Keratinocyte (primary cell): ENCODE measurements around the gene PPP2R5C. TPM values are rescaled to one million over a fixed set of nuclear protein-coding genes. Genes with fewer than 3 reads are reported as not detected.

Experiments used
- DNase-seq: peaks from one replicate; pipeline ENCODE4 v3.0.0-alpha.2; 2011; ENCODE audit warnings: low read depth, missing footprints, low spot score
- FAIRE-seq: peaks from 2 replicates; lab custom pipeline; 2011; peaks lifted over from hg19 to GRCh38; lab: Jason Lieb, UNC
- H2AFZ ChIP-seq: 2 replicates; pipeline ENCODE4 v1.6.0; 2012; ENCODE audit warnings: low read length, control low read depth, inconsistent platforms; ENCODE audit not compliant: control insufficient read depth
- H3K27ac ChIP-seq: 2 replicates; pipeline ENCODE4 v1.5.1; 2011; ENCODE audit warnings: low read length; ENCODE audit not compliant: control insufficient read depth, insufficient read depth
- H3K27me3 ChIP-seq: 3 replicates; pipeline ENCODE4 v1.6.0; 2011; ENCODE audit warnings: low read length; ENCODE audit not compliant: control insufficient read depth, insufficient read depth; ENCODE audit errors: extremely low read depth
- H3K36me3 ChIP-seq, 2 experiments: 2 replicates in 1 of 2; 3 replicates in 1 of 2; pipeline ENCODE4 v1.5.1; 2011; ENCODE audit warnings: low read length in 2 of 2, mild to moderate bottlenecking in 1 of 2; ENCODE audit not compliant: control insufficient read depth in 2 of 2, insufficient read depth in 2 of 2; ENCODE audit errors: extremely low read depth in 1 of 2
- H3K4me1 ChIP-seq: 3 replicates; pipeline ENCODE4 v1.5.1; 2011; ENCODE audit warnings: low read length; ENCODE audit not compliant: control insufficient read depth, insufficient read depth; ENCODE audit errors: extremely low read depth
- H3K4me2 ChIP-seq: 3 replicates; pipeline ENCODE4 v1.6.0; 2011; ENCODE audit warnings: low read depth, low read length; ENCODE audit not compliant: control insufficient read depth, insufficient read depth; ENCODE audit errors: extremely low read depth
- H3K4me3 ChIP-seq, 3 experiments: fragments of 200-600 bp in 1 of 3; sonication (generic) in 1 of 3; 2 replicates in 2 of 3; 3 replicates in 1 of 3; pipeline ENCODE4 v1.5.1; 2011 to 2016; ENCODE audit warnings: low read length in 3 of 3, mild to moderate bottlenecking in 3 of 3, control low read depth in 2 of 3, inconsistent platforms in 1 of 3, low read depth in 1 of 3, mixed read lengths in 1 of 3, mixed run types in 1 of 3, moderate library complexity in 1 of 3; ENCODE audit not compliant: control insufficient read depth in 2 of 3, insufficient read depth in 2 of 3; ENCODE audit errors: extremely low read depth in 1 of 3
- H3K79me2 ChIP-seq: 2 replicates; pipeline ENCODE4 v1.6.0; 2012; ENCODE audit warnings: low read length; ENCODE audit not compliant: control insufficient read depth, insufficient read depth
- H3K9ac ChIP-seq: 3 replicates; pipeline ENCODE4 v1.6.0; 2011; ENCODE audit warnings: low read length; ENCODE audit not compliant: control insufficient read depth, insufficient read depth; ENCODE audit errors: extremely low read depth
- H3K9me1 ChIP-seq: 3 replicates; pipeline ENCODE4 v1.6.0; 2011; ENCODE audit warnings: low read length; ENCODE audit not compliant: control insufficient read depth, insufficient read depth; ENCODE audit errors: extremely low read depth
- H3K9me3 ChIP-seq: 2 replicates; pipeline ENCODE4 v1.5.1; 2012; ENCODE audit warnings: low read depth, low read length; ENCODE audit not compliant: control insufficient read depth
- H4K20me1 ChIP-seq: 3 replicates; pipeline ENCODE4 v1.6.0; 2011; ENCODE audit warnings: low read length; ENCODE audit not compliant: control insufficient read depth, insufficient read depth; ENCODE audit errors: extremely low read depth
- CTCF ChIP-seq, 3 experiments: IDR thresholded peaks in 1 of 3; conservative IDR thresholded peaks in 1 of 3; optimal IDR thresholded peaks in 1 of 3; 2 replicates in 2 of 3; 3 replicates in 1 of 3; pipeline versions ENCODE3 to v1.5.1; 2011; ENCODE audit warnings: low read length in 3 of 3, mild to moderate bottlenecking in 3 of 3, moderate library complexity in 2 of 3, control low read depth in 1 of 3, inconsistent platforms in 1 of 3; ENCODE audit not compliant: insufficient read depth in 2 of 3; ENCODE audit errors: extremely low read depth in 1 of 3
- EZH2 ChIP-seq: IDR thresholded peaks from one replicate; pipeline ENCODE4 v1.6.1; 2012; ENCODE audit warnings: inconsistent platforms, mild to moderate bottlenecking, low read length, moderate library complexity
- dilution Hi-C: fragments of 300-500 bp; cut with MboI; formaldehyde crosslinking; loops from one replicate; pipeline ENCODE4 v1.7.0; 2020; ENCODE audit warnings: low sequenced_read_pairs; ENCODE audit not compliant: extremely low pct_ligation_motif_present
- polyA plus RNA-seq, 5 experiments: library from polyadenylated mRNA; depleted of rRNA in 3 of 5; stranded (reverse) in 3 of 5; stranded (forward) in 1 of 5; unstranded in 1 of 5; fragments of >200 nt; gene quantifications; 1 replicate in 1 of 5; 2 replicates in 3 of 5; 3 replicates in 1 of 5; pipeline versions ENCODE4 v1.2.1 to v1.2.3, GENCODE V29; 2011 to 2012; ENCODE audit warnings: missing spikeins in 2 of 5, low read depth in 1 of 5, low replicate concordance in 1 of 5

The PPP2R5C gene
- polyA plus RNA-seq, 1 donor (not counting 4 experiments of a cell fraction or from before 2014, with no cell fraction given) = 105 TPM

- H4K20me1 ChIP-seq = peaks cover 5% of the 10 kb centered on the region
Measured at GRCh38 chr14:101857226-101857625, 95.7 kb downstream of the PPP2R5C start.

GRCh38 chr14:101858791-101859537 lies 97.5 kb downstream of the PPP2R5C start:
- no peak overlapping the region for H3K4me3 ChIP-seq
- peaks cover 33% of the 10 kb centered on the region for H3K79me2 ChIP-seq
- no peak overlapping the region for H3K4me2 ChIP-seq
- no peak overlapping the region for H3K9ac ChIP-seq
- H2AFZ ChIP-seq = no peak overlapping the region
- H3K27ac ChIP-seq = no peak overlapping the region
- H3K4me1 ChIP-seq = peaks cover 4% of the 10 kb centered on the region
- dilution Hi-C loops = no loop called here
- DNase-seq (no peak), FAIRE-seq (no peak)
- no peaks in the 10 kb centered on the region for H3K9me1 ChIP-seq
- H4K20me1 ChIP-seq = peaks cover 5% of the 10 kb centered on the region
- no peaks in the 10 kb centered on the region for H3K9me3 ChIP-seq
- H3K36me3 ChIP-seq = peaks cover 8 to 14% of the 10 kb centered on the region in 2 experiments
- no peaks in the 10 kb centered on the region for H3K27me3 ChIP-seq
- TF ChIP-seq CTCF (optimal IDR thresholded peaks at IDR 0.05 in 1 of 3, IDR thresholded peaks at IDR 0.05 in 1 of 3, conservative IDR thresholded peaks at IDR 0.05 in 1 of 3; ENCODE audit: extremely low read depth in 1 of 3, insufficient read depth in 2 of 3, low read length in 3 of 3) = no peak
- TF ChIP-seq EZH2 = no peak

More at GRCh38 chr14:101857226-101857625, 95.7 kb downstream of the PPP2R5C start:
- H2AFZ ChIP-seq = no peak overlapping the region
- no peaks in the 10 kb centered on the region for H3K27me3 ChIP-seq
- H3K4me2 ChIP-seq = no peak overlapping the region
- no peaks in the 10 kb centered on the region for H3K9me1 ChIP-seq
- no peaks in the 10 kb centered on the region for H3K9me3 ChIP-seq
- no peak for FAIRE-seq
- no peak overlapping the region for H3K27ac ChIP-seq
- no peak for DNase-seq
- H3K36me3 ChIP-seq = peaks cover 8 to 14% of the 10 kb centered on the region in 2 experiments
- TF ChIP-seq EZH2 (no peak), CTCF (optimal IDR thresholded peaks at IDR 0.05 in 1 of 3, IDR thresholded peaks at IDR 0.05 in 1 of 3, conservative IDR thresholded peaks at IDR 0.05 in 1 of 3; ENCODE audit: extremely low read depth in 1 of 3, insufficient read depth in 2 of 3, low read length in 3 of 3) (no peak)
- peaks cover 4% of the 10 kb centered on the region for H3K4me1 ChIP-seq
- no peak overlapping the region for H3K4me3 ChIP-seq
- peaks cover 44% of the 10 kb centered on the region for H3K79me2 ChIP-seq
- H3K9ac ChIP-seq = no peak overlapping the region
- dilution Hi-C loops = no loop called here
